Measurements from ENCODE around the gene KREMEN2. TPM values are rescaled to one million over a fixed set of nuclear protein-coding genes. Genes with fewer than 3 reads are reported as not detected.

The KREMEN2 gene
- total and polyA plus RNA-seq, 2 of the 13 experiments (the other 11 are each of a cell fraction or from before 2014, with no cell fraction given), result 0.48 to 1.2 TPM

- TF ChIP-seq PHF21A (CRISPR knock-in tag; IDR thresholded peaks at IDR 0.05) (peak; percentile 71), MYNN (CRISPR knock-in tag; IDR thresholded peaks at IDR 0.05; ENCODE audit: low read depth) (no peak), ZBTB39 (CRISPR knock-in tag; IDR thresholded peaks at IDR 0.05) (no peak), ZC3H13 (CRISPR knock-in tag; IDR thresholded peaks at IDR 0.05) (no peak), ZNF850 (CRISPR knock-in tag; conservative IDR thresholded peaks at IDR 0.05) (no peak), NR0B2 (CRISPR knock-in tag; IDR thresholded peaks at IDR 0.05) (no peak), ZNF362 (CRISPR knock-in tag; IDR thresholded peaks at IDR 0.05; ENCODE audit: borderline replicate concordance) (no peak), TFDP1 (CRISPR knock-in tag; IDR thresholded peaks at IDR 0.05; ENCODE audit: borderline replicate concordance) (peak; percentile 66; the same call in 1 of the 2 replicates), ZNF614 (CRISPR knock-in tag; IDR thresholded peaks at IDR 0.05; ENCODE audit: borderline replicate concordance) (no peak), ZNF580 (CRISPR knock-in tag; IDR thresholded peaks at IDR 0.05; ENCODE audit: borderline replicate concordance, low read depth) (no peak), HOXA9 (CRISPR knock-in tag; IDR thresholded peaks at IDR 0.05; ENCODE audit: borderline replicate concordance) (no peak), ZBTB4 (CRISPR knock-in tag; IDR thresholded peaks at IDR 0.05; ENCODE audit: borderline replicate concordance) (no peak), HOXA5 (CRISPR knock-in tag; IDR thresholded peaks at IDR 0.05) (no peak)
Observed at GRCh38 chr16:3004781-3005284, 40.8 kb downstream of the KREMEN2 start (continued).

All from HepG2 (cell line).